ENCODE measurements around the gene PRDM5.

GRCh38 chr4:120685756-120686278 is 236.7 kb downstream of the PRDM5 start:
- TF ChIP-seq MAFG (tag; conservative IDR thresholded peaks at IDR 0.05), result no peak
- TF ChIP-seq FOS (IDR thresholded peaks at IDR 0.05; ENCODE audit: extremely low read depth, insufficient read length), result no peak
- no peak for TF ChIP-seq NFIC (IDR thresholded peaks at IDR 0.05)
- TF ChIP-seq POLR2A (conservative IDR thresholded peaks at IDR 0.05), result no peak
- TF ChIP-seq, protein P1, sequence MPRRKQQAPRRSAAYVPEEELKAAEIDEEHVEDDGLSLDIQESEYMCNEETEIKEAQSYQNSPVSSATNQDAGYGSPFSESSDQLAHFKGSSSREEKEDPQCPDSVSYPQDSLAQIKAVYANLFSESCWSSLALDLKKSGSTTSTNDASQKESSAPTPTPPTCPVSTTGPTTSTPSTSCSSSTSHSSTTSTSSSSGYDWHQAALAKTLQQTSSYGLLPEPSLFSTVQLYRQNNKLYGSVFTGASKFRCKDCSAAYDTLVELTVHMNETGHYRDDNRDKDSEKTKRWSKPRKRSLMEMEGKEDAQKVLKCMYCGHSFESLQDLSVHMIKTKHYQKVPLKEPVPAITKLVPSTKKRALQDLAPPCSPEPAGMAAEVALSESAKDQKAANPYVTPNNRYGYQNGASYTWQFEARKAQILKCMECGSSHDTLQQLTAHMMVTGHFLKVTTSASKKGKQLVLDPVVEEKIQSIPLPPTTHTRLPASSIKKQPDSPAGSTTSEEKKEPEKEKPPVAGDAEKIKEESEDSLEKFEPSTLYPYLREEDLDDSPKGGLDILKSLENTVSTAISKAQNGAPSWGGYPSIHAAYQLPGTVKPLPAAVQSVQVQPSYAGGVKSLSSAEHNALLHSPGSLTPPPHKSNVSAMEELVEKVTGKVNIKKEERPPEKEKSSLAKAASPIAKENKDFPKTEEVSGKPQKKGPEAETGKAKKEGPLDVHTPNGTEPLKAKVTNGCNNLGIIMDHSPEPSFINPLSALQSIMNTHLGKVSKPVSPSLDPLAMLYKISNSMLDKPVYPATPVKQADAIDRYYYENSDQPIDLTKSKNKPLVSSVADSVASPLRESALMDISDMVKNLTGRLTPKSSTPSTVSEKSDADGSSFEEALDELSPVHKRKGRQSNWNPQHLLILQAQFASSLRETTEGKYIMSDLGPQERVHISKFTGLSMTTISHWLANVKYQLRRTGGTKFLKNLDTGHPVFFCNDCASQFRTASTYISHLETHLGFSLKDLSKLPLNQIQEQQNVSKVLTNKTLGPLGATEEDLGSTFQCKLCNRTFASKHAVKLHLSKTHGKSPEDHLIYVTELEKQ (CRISPR knock-in tag; IDR thresholded peaks at IDR 0.05), result no peak
